ENCODE results near the gene PRKN.

DNA sequence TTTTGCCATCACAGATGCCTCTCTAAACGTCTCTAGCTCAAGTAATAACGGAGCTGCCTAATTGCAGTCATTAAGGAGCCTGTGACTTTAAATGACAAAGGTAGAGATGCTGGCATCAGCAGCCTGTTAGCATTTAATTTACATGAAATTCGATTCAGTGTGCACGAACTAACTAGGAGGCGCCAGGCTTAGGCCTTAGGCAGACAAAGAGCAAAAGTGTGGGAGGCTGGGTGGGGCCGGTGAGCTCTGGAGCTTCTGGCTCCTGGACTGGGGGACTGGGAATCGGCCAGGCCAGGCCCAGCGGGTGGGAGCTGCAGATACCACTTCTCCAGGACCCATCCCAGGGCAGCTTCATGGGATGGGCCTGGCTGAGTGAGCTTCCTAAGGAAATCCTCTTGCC lies 1283.7 kb downstream of the PRKN start:
- no peak for TF ChIP-seq GATA3 (IDR thresholded peaks at IDR 0.05; ENCODE audit: low read depth, low read length)
- no peak for TF ChIP-seq GATA2 (IDR thresholded peaks at IDR 0.05; ENCODE audit: low read depth, low read length)
